NCI-H146 treated with DMSO at 0.1 percent for 48 hours (cell line): Measurements from ENCODE around the gene PRDM7.

ENCODE experiments used
- DNase-seq: peaks from one replicate; lab custom pipeline; 2025; ENCODE audit not compliant: unreplicated experiment; lab: John Stamatoyannopoulos, UW

The PRDM7 gene

DNA sequence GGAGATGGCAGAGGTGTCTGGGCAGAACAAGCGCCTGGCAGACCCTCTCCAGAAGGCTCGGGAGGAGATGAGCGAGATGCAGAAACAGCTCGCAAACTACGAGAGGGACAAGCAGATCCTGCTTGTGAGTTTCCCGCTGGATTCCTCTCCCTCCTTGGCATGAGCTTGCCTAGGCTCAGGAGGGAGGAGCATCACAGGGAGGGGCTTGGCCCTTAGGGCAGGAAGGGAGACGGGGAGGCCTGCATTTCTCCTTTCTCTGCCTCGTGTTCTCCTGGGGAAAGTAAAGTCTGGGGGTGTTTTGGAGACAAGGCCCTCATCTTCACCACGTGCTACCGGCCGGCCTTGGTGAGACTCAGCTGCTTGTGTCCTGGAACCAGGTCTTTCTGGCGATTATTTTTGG, 39.9 kb downstream of the PRDM7 start:
- DNase-seq, result no peak

DNA sequence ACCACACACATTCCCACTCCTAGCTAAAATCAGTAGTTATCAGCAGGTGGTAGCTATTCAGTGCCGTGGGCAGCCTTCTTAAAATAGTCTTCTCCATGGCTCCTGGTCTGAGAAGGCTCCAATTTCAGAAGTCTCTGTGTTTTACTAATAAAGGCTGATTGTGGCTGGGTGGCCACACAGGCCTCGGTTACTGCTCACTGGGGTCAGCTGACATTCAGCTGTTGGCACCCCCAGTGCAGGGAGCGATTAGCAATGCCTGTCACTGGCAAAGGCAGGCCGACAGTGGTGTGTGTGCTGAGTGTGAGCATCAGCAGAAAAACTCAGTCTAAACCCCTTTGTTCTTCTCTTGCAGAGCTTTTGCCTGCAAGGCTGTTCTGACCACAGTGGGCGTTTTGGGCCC, 41.2 kb downstream of the PRDM7 start:
- DNase-seq, result no peak

DNA sequence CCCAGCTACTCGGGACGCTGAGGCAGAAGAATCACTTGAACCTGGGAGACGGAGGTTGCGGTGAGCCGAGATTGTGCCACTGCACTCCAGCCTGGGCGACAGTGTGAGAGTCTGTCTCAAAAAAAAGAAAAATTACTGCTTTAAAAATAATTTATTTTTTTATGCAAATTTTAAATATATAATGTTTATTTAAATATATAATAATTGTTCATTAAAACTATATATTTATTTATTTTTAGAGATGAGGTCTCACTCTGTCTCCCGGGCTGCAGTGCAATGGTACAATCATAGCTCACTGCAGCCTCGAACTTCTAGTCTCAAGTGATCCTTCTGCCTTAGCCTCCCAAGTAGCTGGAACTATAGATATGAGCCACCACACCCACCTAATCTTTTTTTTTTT, 42.6 kb downstream of the PRDM7 start:
- DNase-seq, result no peak

DNA sequence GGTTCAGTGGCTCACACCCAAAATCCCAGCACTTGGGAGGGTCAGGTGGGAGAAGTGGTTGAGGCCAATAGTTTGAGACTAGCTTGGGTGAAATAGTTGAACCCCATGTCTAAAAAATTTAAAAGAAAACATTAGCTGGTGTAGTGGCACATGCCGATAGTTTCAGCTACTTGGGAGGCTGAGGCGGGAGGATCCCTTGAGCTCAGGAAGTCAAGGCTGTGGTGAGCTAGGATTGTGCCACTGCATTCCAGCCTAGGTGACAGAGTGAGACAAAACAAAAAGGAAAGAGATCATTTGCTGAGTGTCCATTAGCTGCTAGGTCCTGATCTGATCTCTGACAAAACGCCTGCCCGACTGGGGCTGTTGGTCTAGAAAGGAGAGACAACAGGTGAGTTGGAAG, 43.7 kb downstream of the PRDM7 start:
- no peak for DNase-seq

DNA sequence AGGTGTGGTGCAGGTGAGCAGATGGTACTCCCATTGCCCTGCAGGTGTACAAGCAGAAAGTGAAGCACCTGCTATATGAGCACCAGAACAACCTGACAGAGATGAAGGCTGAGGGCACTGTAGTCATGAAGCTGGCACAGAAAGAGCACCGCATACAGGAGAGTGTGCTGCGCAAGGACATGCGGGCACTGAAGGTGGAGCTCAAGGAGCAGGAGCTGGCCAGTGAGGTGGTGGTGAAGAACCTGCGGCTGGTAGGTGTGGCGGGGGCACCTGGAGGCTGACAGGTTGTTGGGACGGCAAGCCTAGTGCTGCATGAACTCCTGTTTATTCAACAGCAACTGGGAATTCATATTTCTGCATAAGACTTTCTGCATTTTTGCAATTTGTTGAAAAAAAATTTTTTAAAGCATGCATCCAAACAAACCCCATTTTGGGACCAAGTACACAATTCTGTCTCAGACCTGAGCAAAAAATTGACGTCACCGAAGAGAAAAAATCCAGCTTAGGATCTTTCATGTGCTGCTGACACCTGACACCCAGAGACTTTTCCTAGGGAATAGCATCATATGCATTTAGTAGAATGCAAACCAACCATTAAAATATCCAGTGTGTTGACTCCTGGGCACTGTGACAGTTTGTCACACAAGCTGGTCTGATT, 44.3 kb downstream of the PRDM7 start:
- no peak for DNase-seq

DNA sequence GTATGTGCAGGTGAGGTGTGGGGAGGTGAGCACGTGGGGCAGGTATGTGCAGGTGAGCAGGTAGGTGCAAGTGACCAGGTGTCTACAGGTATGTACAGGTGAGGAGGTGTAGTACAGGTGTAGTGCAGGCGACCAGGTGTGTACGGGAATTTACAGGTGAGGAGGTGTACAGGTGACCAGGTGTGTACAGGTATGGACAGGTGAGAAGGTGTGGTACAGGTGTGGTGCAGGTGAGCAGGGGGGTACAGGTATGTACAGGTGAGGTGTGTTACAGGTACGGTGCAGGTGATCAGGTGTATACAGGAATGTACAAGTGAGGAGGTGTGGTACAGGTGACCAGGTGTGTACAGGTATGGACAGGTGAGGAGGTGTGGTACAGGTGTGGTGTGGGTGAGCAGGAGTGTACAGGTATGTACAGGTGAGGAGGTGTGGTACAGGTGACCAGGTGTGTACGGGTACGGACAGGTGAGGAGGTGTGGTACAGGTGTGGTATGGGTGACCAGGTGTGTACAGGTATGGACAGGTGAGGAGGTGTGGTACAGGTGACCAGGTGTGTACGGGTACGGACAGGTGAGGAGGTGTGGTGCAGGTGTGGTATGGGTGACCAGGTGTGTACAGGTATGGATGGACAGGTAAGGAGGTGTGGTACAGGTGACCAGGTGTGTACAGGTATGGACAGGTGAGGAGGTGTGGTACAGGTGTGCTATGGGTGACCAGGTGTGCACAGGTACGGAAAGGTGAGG, 45.0 kb downstream of the PRDM7 start:
- no peak for DNase-seq

DNA sequence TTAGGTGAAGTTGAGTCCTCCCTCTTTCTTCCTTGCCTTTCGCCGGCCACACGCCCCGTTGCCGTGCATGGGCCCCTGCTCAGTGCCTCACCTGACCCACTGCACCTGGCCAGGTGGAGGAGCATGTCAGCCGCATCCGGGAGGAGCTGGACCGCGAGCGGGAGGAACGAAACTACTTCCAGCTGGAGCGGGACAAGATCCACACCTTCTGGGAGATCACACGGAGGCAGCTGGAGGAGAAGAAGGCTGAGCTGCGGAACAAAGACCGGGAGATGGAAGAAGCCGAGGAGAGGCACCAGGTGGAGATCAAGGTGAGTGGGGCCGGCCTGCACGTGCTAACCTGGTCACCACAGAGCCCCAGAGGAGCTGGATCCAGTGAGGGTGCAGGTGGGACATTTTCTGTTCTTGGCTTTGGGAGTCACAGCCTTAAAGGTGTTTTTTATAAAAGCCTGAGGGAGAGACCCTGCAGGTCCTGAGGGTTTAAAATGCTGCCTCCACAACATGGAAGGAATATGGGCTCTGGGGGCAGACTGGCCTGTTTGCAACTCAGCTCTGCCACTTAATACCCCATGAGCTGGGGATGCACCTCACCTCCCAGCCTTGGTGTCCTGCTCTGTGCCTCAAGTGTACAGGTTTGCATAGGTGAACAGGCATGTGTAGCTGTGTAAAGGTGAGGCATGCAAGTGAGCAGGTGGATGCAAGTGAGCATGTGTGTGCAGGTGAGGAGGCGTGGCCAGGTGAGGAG, 45.8 kb downstream of the PRDM7 start:
- no peak for DNase-seq

DNA sequence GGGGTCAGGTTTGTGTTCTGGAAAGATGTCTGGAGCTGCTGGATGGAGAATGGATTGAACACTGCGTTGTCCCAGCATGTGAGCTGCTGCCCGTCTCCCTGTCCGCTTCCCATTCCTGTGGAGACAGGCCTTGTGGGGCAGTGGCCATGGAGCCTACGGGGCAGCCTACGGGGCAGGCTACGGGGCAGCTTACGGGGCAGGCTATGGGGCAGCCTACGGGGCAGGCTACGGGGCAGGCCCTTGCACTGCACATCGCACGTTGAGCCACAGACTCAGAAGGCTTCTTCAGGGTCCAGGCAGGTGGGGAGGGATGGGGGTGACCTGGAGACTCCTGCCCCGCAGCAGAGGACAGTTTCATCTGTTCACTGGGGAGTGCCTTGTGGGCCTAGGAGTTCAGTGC, 48.1 kb downstream of the PRDM7 start:
- no peak for DNase-seq

DNA sequence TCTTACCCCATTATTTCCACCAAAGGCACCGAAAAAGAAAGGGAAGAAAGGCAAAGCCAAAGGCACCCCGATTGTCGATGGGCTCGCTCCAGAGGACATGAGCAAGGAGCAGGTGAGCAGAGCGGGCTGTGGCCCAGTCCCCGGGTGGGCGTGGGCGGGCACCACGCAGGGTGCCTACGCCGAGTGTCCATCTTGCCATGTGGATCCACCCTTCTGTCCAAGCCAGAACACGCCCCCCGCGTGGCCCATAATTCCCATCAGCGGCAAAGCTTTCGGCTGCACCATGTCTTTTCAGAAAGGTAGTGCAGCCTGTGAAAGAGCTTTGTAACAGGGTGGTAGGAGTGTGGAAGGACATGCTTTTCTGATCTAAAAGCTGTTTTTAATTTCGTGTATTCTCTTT, 49.5 kb downstream of the PRDM7 start:
- no peak for DNase-seq

DNA sequence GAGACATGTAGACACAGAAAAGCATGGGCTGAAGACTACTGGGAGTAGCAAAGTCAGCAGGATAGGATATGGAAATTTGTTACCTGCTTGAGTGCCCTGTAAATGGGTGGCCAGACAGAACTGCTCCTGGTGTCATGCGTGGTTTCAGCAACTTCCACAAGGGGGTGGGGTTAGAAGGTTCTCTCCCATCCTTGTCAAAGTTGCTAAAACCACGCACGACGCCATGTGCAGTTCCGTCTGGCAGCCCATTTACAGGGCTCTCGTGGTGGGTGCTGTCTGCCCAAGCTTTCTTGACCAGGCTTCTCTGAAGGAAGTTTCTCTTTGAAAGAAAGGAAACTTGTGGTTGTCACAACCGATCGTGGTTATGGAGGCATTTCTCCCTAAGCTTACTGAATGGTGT, 51.0 kb downstream of the PRDM7 start:
- DNase-seq, result no peak

DNA sequence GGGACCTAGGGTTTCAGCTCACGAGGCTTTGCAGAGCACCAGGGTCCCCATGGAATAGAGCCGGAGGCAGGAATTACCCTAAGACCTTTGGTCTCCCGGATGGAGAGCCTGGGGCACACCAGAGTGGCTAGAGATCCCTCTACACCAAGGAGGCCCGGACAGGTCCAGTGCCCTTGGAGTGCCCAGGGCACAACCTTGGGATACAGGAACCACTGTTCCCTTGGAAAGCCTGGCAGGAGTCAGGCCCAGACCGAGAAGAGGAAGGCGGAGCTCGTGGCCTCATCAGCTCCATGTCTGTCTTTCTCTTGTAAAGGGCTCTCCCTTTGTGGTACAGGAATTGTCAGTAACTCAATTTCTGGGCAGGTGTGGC, 54.1 kb downstream of the PRDM7 start:
- no peak for DNase-seq

DNA sequence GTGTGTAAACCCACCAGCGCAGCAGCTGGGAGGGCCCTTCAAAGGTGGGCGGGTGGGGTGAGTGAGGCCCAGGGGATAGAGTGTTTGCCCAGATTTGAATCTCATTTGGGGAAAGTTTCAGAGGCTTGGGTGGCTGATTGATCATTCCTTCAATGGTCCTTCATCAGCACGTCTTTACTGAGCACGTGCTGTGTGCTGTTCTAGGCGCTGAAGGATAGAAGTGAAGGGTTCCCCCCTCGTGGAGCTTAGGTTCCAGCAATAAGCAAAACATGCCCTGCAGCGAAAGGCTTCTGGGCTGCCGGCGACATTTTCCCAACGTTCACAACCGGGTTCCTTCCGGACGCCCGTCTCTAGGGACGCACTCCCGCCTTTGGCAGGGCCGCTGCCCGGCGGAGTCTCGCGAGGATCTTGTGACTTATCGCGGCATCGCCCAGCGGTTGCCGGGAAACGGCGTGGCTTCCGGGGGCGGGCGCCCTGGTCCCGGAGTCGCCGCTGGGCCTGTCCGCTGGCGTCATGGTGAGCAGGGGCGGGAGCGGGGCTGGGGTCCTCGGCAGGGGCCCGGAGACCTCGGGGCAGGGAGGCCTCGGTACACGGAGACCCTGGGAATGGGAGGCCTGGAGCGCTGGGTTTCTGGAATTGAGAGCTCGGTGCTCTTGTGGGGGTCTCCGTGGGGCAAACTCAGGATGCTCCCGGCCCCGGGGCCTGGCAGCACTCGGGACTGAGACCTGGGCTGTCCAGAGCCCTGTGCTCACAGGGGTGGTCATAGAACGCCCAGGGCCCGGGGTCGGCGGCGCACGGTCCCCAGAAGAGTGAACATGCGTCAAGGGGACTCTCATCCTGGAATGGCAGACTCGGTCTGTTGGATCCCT, 54.7 kb downstream of the PRDM7 start:
- DNase-seq, result peak; percentile 30

DNA sequence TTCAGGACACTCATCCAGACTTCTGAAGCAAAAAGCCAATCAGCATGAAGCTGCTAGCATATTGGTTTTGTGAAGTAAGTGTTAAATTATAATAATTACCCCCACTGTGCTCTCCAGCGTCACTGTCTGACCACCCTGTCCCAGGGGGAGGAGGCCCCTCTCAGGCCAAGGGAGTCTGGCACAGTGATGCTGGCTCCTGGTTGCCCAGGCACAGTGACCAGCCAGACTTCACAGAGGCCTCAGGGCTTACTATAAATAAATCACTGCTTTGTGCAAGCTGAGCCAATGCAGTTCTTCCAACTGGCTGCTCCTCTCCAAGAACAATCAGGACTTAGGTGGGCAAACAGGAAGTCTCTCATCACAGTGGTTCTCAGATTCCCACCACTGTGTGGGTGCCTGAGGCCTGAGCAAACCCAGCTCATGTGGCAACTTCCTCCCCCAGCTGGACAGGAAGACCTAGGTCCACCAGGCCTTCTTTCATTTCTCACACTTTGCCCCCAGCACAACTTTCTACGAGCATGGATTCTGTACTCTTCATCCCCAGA, 56.2 kb downstream of the PRDM7 start:
- DNase-seq, result no peak

DNA sequence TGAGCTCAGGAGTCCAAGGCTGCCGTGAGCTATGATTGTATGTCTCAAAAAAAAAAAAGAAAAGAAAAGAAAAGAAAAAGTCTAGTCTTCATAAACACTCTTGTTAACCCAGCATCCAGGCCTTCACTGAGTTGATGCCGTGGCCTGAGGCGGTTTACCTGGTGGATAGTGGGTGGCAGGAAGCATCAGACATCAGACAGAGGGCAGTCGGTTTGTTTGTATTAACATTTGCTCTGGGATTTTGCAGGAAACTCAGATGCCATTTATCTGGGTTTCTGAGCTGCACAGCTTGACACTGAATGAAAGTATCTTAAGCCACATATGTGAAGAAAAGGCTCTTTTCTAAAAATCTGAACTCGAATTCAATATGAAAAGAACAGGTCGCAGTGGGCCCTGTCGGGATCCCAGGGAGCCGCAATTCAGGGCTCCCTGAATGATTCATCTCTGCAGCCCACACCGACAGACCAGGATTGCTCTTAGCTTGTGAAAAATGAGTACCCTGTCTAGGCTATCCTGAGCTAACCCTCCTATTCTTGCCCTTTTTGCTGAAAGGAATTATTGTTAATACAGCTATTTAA, 56.8 kb downstream of the PRDM7 start:
- DNase-seq, result no peak

DNA sequence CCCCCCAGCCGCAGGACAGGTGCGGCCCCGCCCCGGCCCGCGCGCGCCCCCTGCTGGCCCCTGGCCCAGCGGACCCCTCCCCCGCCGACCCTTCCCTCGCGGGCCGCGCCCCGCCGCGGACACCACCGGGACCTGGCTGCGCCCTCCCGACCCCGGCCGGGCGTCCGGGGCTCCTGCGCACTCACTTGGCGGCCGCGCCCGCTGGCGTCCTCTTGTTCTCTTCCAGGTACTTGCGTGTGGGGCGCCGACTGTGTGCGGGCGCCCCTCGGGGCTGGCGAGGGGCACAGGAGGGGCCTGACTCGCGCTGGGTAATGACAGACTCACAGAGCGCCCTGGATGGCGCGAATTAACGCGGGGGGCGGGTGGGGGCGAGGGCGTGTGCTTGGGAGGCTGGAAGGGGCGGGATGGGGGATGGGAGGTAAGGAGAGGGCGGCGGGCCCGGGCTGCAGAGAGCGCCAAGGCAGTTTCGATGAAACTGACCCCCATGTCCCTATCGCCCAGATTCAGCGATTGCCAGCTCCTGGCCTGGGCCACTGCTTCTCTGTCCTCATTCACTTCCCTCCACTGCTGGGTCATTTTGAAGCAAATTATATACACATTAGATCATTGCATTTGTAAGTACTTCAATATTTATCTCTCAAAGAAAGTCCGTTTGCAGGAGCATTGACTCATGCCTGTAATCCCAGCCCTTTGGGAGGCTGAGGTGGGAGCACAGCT, 57.4 kb downstream of the PRDM7 start:
- no peak for DNase-seq

DNA sequence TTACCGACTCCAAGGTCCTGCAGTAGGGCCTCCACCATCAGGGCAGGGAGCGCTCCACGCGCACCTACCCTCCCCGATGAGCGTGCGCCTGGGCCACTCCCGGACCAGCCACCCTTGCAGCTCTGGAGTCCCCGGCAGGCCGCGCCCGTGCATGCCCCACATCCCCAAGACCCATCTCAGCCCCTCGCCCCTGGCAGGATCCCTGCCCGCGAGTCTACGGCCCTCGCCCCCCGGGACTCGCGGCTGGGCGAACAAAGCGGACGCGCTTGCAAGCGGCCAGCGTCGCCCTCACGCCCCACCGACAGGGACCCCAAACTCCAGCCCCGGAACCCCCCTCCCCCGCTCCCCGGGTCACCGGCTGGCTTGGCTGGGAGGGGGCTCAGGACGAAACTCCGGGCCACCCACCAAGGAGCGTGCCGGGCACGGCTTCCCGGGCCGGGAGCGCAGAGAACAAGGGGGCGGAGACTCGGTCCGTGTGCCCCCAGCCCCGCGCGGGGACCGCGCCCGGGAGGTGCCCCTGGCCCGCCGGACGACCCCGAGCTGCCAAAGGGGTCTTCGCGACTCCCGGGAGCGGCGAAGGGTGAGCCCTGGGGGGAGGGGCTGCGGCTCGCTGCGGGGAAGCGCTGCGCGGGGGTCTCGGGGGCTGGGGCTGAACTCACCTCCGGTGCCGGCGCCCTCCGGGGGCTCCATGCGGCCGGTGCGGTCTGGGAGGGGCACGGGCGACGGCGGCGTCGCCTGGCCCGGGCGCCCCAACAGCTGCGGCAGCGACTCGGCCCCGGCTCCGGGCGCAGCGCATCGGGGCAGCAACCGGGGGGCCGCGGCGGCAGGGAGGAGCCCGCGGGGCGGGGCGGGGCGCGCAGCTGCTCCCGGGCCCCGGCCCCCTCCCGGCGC, 58.2 kb downstream of the PRDM7 start, which contains the start of gene DBNDD1:
DBNDD1 (minus strand) TSS at position 805 of the 891 bp plus-strand sequence; CDS start at position 690, 115 bp downstream.
- no peak for DNase-seq

DNA sequence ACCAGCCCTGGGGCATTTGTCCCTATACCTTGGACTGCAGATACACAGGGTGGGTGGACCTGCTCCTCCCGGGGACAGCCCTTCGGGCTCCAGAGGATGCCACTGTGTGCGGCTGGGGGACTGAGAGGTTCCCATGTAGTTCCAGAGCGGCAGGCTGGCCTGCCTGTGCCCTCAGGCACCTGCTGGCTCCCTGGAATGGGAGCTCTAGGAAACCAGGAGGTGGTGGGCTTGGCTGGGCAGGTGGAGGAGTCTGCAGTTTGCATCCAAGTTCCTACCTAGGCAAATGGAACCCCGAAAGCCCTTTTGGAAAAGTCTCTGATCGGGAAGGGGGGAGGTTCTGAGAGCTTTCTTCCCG, 58.9 kb downstream of the PRDM7 start:
- DNase-seq, result no peak

DNA sequence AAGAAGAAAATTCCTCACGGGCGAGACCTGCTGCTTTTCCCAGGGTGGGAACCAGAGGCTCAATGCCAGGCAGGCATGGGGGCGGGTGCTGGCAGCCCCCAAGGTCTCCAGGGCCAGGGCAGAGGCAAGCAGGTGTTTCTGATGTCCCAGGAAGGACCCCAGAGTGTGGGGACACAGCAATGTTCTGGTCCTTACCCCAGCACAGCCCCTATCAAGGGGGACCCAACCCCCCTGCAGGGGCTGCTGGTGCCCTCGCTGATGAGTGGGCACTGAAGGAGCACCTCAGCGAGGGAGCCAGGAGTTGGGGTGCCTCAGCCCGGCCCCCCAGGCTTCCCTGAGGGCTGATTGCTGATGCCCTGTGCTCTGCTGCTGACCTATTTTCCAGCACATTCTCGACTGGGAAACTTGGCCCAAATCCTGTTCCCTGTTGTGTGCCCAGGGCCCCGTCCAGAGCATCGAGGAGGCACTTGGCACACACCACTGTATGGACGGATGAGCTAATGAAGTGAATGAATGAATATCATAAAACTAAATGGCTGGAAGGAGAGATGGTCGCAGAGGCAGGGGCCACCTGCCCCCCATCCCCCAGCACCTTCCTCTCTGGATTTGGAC, 60.7 kb downstream of the PRDM7 start:
- DNase-seq, result no peak
